ENCODE measurements around the gene TMEM163.
"Not testable (repeated sequence)": the region's sequence is repeated elsewhere in the genome, so short reads cannot be mapped to it uniquely, and the experiment has no call there.

The TMEM163 gene

DNA sequence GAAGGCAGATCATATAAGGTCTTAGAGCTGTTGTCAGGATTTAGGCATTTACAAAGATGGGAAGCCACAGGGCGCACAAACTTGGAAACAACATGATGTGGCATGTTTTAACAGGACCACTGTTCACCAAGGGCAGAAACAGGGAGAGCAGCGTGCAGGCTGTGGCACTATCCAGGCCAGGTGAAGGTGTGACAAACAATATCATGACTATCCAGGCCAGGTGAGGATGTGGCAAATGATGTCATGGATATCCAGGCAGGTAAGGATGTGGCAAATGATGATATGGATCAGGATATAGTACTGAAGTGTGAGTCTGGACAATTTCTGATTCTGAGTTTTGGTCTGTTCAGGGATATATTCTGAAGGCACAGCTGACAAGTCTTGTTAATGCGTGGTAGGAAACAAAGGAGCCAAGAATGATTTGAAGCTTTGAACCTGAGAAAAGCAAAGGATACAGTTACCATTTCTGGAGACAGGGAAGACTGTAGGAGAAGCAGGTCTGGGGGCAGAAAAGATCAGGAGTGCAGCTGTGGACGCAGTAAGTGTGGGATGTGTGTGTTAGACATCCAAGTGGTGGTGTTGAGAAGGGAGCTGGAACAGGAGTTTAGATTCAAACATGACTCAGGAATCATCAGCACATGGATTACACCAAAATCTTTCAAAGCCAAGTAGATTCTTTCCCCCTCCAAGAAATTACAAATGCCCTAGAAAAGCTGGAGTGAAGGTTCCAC, 205.9 kb downstream of the TMEM163 start:
- DNase-seq: no peak

DNA sequence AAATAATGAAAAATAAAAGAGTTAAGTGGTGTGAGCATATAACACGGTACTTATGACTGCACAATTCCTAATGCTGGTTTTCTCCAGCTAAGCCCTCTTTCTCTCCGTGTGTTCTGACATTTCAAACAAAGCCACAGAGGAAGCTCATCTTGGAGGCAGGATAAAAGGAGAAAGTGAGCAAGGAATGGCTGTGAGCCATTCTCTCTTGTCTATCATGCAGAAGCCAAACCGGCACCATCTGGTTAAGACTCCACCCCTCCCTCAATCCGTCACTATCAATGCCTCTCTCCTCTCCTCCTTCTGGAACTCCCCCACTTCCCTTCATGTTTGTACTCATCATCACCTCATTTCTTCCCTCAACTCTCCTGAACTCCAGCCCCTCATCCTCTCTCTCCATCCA, 210.4 kb downstream of the TMEM163 start:
- no peak for DNase-seq

DNA sequence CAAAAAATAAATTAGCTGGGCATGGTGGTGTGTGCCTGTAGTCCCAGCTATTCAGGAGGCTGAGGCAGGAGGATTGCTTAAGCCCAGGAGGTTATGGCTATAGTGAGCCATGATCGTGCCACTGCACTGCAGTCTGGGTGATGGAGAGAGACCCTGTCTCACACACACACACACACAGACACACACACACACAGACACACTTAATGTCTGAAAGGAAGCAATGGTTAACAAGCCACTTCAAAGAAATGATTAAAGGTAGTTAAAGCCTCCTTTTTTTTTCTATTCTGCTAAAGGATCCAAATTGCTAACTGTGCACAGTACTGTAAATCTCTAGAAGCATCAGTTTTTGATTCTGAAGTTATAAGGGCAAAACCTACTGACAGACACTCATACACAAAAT, 211.1 kb downstream of the TMEM163 start:
- no peak for DNase-seq

DNA sequence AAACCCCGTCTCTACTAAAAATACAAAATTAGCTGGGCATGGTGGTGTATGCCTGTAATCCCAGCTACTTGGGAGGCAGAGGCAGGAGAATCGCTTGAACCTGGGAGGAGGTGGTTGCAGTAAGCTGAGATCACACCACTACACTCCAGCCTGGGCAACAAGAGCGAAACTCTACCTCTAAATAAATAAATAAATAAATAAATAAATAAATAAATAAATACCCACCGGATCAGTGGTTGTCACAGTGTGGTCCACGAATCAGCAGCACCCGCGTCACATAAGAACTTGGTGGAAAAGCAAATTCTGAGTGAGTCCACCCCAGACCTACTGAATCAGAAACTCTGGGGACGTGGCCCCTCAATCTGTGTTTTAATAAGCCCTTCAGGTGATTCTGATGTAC, 211.6 kb downstream of the TMEM163 start:
- DNase-seq: not testable (repeated sequence)

DNA sequence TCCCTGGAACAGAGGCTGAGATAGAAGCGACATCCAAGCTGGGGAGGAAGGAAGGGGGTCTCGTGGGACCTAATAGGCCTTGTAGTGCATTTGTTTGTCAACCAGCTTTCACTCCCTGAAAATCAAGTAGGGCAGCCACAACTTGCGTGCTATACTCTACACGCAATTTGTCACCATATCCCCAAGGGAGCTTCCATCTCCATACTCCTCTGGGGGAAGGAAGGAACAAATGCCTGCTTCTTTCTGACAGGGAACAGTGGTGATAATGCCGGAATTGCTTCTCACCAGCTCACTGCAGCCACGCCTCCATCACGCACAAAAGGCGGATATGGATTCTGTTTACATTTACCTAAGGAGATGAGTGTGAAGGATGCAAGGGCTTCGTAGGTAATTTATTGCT, 213.4 kb downstream of the TMEM163 start:
- DNase-seq: no peak

DNA sequence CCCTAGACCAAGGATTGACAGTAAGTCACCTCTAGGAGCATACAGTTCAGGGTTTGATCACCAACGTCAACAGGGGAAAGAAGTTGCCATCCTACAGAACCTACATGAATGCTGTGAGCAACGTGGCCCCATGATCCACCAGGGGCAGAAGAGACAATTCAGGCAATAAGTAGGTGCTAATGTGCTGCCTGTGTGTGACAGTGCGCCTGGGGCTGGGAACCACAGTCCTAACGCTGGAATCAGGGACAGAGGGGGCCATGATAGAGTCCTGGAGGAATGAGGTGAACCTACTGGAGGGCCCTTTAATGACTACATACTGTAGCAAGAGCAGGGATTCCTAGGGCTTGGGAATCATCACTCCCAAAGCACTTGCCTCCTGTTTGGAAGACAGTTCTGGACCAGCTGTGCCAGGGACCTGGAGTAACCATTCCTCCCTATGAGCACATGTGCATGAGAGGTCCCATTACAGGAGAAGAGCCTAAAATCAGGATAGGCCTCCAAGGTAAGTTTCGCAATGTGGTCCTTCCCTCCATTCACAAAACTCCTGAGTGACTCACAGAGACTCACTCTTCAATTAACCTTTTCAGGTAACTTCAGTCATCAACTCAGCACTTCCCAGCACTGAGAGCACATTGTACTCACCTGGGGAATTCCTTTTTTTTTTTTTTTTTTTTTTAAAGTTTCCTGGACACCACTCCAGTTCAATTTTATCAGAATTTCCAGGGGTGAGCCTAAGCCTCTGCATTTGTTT, 214.0 kb downstream of the TMEM163 start:
- no peak for DNase-seq

DNA sequence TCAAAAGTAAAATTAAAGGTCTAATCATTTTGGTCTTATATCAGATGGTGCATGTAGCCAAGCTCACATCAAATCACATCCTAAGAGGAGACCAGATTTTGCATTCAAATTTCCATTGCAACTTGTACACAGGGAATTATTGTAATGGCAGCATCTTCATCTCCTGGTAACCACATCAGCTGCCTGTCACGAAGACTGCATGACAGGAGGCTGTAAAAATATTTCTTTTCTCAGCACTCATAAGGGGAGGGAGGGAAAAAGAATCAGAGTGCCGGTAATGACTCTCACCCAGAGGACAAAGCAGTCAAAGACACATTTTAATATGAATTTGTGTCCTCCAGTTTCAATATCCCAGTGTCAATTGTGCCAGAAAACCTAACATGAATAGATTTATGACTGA, 216.7 kb downstream of the TMEM163 start:
- DNase-seq: no peak

DNA sequence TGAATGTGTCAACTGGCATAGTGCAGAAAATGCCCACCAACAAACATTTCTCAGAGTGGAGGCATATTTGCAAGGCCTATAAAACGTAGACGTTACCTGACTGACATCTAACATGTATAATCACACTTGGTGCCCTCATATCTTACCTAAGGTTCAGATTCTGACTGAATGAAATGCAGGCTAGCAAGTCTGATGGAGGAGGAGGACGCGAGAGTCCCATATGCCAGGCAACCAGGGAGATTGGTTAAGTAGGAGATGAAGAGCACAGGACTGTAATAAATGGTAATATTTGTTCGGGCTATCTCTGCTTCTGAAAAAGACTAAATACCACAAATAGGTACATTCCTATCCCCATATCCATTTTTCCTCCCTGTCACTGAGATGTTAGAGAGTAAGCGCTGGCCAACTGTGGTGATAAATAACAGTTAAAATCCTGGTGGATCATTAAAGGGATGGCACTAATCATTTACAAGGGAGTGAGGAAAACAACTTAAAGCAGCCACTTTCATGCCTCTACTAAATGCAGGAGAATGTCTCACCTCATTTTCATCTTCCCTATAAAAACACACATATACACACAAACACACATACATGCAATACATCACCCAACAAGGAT, 217.2 kb downstream of the TMEM163 start:
- DNase-seq: no peak

DNA sequence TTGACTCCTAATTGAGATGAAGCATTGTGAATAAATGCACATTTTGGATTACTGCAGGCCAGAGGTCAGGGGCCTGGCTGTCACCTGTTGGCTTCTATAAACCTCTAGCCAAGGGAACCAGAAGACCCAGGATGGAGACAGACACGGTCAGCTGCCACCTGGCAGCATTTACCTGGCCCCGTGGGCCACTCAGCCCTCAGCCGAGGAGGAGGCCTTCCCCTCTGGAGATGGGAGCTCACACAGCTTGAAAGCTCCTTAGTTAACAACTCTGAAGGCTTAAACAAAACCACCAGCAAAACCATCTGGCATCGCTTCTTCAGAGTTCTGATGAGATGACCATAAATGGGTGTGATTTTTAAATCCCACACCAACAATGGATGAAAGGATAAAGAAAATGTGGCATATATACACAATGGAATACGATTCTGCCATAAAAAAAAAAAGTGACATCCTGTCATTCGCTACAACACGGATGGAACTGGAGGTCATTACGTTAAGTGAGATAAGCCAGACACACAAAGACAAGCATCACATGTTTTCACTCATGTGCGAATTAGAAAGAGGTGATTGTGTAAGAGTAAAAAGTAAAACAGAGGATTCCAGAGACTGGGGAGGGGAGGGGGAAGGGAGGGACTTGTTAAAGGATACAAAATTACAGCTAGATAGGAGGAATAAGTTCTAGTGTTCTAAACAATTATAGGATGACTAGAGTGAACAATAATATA, 218.4 kb downstream of the TMEM163 start:
- DNase-seq: no peak

DNA sequence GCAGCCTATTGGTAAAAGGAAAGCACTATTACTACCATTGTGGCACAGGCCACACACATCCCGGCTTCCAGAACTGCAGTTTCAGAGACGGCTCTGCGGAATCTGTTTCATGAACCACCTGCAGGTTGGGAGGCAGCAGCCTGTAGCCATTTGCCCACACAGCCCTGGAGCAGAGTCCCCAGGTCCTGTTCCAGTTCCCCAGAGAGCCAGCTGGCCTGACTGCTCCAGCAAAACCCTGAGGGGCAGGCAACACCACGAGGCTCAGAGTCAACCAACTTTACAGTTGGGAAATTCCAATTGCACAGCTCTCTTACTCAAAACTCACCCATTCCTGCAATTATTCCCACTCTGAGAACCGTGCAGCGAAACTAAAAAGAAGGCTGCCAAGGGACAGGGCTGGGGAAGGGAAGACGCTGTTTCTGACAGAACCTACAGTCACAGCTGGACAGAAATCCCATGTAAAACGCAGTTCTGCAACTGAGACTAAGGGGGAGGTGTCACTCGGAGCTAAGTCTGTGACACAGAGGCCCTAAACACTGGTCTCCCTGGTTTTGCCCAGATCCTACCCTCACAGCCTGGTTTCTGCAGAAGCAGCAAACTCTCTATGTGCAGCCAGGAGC, 219.4 kb downstream of the TMEM163 start:
- no peak for DNase-seq

DNA sequence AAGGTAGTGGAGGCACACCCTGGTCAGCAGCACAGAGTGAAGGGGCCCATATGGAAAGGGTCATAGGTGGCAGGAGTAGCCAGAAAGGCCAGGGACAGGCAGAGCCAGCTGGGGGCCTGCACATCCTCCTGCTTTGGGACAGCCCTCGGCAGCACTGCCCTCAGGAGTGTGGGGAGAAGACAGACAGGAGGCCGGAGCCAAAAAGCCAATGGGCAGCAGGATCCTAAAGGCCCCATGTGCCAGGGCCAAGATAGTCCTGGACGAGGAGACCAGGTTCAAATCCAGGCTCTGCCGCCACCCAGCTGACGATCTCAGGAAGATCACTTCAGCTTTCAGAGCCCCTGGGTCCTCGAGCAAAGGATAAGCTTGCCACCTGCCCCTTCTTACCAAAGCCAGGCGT, 220.1 kb downstream of the TMEM163 start:
- DNase-seq: no peak

DNA sequence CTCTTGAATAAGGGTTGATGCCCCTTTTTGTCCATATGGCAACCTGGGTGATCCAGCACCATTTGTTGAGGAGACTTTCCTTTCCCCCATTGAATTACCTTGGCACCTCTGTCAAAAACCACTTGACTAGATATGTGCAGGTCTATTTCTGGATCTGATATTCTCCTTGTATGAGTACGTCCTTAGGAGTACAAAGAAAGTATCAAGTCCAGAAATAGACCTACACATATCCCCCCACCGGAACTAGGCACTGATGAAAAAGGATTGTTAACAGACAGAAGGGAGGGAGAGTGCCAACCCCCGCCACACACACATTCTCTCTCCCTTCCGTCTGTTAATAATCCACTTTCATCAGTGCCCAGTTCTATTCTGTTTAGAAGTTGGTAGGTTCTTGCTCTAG, 225.0 kb downstream of the TMEM163 start:
- no peak for DNase-seq

DNA sequence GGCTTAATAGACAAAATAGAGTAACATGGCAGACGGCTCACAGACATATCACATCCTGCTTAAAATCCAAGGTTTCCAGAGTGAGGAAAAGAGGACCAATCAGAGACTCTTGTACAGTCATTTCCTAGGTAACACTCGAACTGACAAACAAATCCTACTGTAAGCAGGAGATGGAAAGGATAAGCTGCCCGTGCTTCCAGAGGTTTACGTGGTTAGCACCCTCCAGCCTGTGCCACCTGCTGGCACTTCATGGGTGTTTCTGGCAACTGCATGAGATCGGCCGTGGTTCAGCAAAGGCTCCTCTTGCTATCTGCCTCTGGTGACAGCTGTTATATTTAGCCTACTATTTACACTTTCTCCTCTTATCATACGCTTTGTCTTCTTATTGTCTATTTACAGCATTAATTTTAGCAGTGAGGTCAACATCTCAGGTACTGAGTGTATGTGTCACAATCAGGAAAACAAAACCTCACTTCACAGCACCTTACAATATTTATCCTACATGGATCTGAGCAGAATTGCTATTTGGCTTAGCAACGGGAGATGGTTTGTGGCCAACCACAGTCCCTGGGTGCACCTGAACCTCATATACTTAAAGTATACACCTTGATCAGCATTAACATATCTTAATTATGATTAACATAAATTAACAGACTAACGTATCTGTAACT, 226.9 kb downstream of the TMEM163 start:
- no peak for DNase-seq

DNA sequence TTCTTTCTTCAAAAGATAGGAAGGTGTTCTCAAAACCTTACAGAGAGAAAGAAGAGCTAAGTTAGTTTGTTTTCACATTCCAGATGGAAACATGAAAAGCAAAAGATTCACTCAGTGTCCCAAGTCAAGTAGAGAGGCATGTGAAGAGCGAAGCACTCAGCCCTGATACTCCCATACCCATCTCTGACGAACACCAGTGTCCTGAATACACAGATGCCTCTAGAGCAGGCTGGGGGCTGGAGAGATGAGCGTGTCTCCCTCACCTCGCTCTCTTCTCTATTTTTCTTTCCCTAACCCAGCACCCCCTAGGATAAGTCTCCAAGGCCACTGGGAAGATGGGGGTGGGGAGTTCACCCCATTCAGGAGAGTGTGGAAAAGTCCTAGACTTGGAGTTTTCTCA, 227.8 kb downstream of the TMEM163 start:
- DNase-seq: no peak

DNA sequence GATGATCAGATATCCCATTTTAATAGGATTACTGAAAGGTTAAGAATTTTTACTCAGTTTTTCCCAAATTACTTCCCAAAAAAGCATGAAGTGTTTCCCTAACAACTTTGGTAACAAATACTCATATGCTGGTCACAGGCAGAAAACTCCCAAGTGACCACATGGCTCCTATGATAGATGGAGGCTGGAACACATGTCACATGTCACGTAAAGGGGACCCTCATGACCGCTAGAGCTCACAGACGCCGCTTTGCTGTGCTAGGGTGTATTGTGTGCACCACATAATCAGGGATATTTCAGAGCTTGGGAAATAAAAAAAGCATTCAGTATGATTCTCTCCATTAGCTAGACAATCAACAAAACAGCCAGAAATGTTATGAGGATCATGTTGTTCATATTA, 228.2 kb downstream of the TMEM163 start:
- DNase-seq: no peak

DNA sequence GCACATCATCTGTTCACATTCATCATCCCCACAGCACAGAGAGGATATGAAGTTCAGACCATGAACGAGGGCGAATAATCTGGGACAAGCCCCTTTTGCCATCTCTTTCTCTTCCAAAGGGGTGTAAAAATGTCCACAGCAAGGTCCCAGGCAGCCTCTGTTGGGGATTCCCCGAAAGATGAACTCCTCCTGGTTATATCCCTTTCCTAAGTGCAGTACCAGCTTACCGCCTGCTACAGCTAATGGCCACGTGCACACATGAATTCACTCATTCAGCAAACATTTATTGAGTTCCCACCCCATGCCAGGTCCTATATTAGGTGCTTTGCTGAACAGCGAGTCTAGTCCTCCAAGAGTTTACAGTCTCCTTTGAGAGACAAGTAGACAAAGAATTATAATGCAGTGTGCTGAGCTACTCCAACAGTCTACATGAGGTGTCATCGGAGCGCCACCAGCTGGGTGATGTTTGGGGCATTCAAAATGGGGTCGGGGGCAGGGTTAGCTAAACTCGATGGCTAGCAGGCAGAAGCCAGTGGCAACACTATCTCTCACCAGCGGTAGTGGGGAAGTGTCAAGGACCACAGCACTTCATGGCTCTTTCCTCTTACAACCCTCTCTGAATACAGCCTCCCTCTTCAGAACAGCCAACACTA, 228.9 kb downstream of the TMEM163 start:
- no peak for DNase-seq

DNA sequence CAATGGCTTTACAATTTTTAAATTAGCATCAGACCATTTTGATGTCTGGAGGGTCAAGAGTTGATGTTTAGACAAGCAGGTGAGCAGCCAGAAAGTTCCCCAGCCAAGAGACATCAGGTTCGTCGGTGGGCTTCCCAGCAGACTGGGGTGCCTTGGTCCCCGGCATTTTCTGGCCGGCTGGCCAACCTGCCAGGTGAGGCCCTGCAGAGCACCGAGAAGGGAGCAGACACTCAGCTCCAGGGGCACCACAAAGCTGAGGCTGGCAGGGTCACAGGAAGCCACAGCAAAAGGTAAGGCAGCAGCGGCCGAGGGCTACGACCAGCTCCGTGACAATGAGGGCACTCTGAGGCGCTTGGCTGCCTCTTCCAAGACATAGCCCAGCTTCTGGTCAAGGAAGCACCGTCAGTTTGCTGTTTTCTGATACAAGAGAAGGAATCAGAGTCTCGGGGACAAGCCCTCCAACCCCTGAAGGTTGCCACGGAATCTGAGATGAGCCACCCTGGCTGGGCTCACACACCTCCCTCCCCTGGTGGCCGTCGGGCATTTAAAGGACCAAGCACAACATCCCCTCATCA, 235.9 kb downstream of the TMEM163 start:
- no peak for DNase-seq

DNA sequence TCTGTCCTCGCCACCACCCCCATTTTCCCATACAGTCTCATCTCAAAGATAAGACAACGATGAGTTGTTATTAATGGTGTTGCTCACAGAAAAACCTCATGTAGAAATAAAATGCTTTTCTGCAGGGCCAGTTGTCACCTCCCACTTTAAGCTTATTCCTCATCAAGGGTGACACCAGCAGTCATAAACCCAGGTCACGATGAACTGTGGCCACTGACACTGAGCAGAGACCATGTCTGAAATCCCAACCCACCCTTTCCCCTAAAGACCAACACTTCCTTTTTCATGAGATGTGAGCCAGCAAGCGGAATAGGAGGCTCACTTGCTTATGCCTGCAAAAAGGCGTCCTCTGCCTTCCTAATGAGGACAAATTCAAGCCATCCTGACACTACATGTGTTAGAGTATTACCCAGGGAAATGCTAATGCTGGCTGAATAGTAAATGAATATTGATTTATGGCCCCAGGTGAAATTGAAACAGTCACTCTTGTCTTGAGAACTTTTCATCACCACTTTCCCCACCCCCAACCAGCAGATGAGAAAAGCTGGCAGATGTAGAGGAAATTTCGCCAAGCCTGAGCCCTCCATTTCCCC, 236.6 kb downstream of the TMEM163 start:
- no peak for DNase-seq

DNA sequence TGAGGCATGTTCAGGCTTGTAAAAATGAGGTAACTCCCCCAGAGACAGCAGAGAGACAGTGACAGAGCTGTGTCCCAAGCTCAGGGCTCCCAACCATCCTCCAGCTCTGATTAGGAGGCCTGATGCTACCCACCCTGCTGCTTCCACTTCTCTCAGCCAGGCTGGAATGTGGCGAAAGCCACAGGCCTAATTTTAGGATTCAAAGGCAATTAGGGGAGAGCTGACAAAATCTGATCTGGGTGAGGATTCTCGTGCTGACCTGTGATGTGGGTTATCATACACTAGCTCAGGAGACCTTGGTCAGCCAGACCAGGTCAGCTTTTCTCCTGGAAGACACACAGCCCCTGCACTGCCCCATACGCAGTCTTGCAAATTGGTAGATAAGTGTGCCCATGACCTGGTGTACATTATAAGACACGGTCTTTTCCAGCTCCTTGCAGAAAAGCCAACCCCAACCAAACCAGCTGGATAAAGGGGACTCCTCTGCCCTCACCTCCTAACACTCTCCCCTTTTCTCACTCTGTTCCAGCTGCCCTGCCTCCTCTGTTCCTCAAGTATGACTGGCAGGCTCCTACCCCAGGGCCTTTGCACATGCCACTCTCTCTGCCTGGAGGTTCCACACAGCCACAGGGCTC, 239.0 kb downstream of the TMEM163 start:
- no peak for DNase-seq

DNA sequence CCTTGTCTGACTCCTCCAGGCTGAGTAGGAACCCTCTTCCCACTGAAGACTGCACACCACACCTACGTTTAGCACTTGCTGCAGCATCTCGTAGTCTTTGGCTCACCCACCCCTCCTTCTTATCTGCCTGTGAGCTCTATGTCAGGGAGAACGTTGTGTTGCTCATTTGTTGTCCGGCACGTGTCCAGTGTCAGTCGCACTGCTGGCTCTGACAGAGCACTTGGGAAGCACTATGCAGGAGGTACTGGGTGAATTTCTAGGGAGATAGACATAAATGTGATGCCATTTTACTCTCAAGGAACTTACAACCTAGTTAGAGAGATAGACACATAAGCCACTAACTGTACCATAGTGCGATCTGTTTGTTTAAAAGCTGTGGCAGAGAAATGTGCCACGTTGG, 241.8 kb downstream of the TMEM163 start:
- not testable (repeated sequence) for DNase-seq
